Activated CD4-positive, alpha-beta T cell treated with anti-CD3 and anti-CD28 coated beads, Interleukin-2, amount 50 U/mL, for 16 hours (primary cell): ENCODE results near the gene ORC4.

ENCODE experiments used
- DNase-seq: peaks from one replicate; pipeline ENCODE4 v3.0.0-alpha.2; 2020

The ORC4 gene

DNA sequence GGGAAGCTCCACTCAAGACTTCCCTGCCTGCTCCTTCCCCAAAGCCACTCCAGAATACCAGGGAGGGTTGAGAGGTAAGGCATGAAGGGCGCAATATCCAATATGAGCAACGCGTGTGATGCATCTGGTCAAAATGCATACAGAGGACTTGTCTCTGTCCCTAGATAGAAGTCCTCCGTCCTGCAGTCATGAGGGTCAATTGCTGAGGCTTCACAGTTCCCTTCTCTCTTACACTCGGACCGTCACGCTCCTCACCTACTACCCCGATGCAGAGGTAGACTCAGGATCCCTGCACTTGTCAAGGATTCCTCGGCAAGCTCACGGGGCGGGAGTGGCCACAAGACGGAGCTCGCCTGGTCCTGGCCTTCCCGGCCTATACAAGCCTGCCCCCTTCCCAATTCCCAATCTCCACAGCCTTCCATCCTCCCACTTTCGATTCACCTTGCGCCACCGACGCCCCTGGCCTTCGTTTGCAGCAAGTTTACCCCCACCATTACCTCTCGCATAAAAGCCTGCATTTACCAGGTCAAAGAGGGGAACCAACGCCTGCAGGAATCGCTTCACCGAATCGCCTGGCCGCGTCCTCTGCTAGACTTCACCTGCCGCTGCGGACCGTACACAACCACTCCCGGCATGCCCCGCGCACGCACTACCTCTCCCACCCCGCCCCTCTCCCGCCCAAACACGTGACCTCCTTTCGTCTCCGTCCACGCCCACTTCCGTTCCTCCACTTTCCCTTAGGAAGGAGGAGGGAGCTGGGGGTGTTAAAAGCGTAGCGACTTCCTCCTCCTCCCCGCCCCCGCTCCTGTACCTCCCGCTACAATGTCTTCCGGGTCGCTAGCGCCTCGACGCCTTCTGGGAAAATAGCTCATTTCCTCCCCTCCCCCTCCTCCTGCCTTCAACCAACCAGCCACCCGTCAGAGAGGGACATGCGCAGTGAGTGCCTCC, at the start of gene ORC4:
TSS of gene ORC4 (minus strand) at position 627 of the 948 bp plus-strand sequence. CDS start 44,779 bp downstream, outside the sequence.
- DNase-seq, result peak; percentile 99

DNA sequence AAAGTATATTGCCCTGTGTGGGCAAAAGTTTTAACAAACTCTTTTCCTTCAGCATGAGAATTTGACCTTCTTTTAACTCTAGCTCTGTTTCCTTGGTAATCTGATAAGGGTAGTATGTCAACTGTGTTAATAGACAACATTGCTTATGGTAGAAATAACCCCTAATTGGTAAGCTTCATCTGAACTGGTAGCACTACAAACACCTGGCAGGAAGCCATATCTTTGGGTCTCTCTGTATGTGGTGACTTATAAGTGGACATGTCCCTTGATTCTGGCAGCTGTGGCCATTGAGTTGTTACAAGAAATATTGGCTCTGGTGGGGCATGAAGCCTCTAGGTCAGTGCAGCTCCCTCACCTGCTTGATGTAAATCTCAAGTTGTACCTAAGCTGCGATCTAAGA, 47.3 kb upstream of the ORC4 start:
- DNase-seq, result no peak

DNA sequence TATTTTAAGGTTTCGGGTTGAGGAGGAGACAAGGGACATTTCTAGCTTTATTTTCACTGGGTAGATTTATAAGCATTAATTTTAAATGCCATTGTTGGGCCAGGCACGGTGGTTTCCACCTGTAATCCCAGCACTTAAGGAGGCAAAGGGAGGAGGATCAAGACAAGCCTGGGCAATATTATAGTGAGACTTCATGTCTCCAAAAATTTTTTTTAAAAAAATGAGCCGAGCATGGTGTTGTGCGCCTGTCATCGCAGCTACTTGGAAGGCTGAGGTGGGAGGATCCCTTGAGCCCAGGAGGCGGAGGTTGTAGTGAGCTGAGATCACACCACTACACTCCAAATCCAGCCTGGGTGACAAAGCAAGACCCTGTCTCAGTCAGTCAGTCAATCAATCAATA, 45.4 kb upstream of the ORC4 start:
- DNase-seq, result no peak

DNA sequence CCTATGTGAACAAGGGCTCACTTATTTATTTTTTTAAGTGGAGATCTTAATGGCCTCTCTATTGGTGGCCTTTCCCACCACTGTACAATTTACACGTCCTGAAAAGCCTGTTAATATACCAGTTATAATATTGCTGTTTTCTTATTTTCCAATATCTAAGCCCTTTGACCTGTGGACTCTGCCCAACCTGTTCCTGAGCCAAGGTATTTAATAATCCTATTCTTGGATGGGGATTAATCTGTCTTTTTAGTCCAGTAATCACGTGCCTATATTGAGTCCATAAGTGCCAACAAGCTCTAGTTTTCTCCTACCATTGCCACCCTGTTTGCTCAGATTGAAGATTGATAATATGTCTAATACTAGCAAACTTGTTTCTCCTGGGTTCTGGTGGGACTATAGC, 43.1 kb upstream of the ORC4 start:
- DNase-seq, result no peak

DNA sequence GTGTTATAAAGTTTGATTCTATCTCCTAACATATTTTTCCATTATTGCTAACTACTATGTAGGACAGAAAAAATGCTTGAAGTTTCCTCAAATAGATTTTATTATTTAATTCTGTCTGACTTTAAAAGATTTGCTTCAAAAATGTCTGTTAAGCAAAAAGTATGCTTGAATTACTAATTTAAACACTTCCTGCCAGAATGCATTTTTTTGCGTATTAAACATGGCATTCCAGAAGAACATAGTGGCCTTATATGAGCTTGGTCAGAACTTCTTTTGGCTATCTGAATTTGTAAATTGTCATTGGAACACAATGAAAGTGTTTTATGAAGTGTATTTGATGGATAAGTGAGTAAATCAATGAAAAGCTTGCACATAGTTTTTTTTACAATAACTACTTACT, 38.1 kb upstream of the ORC4 start:
- no peak for DNase-seq

DNA sequence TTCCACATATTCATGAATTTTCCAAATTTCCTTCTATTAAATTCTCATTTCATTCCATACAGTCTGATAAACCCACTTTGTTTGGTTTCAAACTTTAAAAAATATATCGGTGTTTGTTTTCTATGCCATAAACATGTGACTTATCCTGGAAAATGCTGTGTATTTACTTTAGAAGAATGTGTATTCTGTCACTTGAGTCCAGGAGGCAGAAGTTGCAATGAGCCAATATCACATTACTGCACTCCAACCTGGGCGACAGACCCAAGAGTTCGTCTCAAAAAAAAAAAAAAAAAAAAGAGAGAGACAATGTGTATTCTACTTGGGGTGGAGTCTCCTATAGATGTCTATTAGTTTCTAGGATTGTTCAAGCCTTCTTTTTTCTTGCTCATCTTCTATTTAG, 32.1 kb upstream of the ORC4 start:
- no peak for DNase-seq

DNA sequence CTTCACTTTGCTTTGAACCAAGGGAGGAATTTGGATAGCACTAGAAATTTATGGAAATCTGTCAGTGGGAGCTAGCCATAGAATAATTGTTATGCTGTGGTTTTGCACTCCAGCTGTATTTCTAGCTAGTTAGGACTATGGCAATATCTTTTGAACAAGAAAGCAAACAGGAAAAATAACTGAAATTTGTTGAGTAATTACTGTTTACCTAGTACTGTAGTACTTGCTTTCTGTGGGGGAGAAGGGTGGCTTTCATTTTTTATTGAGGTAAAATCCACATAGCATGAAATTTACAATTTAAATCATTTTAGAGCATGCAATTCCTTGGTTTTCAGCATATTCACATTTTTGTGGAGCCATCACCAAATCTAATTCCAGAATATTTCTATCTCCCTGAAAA, 28.7 kb upstream of the ORC4 start:
- DNase-seq, result no peak

DNA sequence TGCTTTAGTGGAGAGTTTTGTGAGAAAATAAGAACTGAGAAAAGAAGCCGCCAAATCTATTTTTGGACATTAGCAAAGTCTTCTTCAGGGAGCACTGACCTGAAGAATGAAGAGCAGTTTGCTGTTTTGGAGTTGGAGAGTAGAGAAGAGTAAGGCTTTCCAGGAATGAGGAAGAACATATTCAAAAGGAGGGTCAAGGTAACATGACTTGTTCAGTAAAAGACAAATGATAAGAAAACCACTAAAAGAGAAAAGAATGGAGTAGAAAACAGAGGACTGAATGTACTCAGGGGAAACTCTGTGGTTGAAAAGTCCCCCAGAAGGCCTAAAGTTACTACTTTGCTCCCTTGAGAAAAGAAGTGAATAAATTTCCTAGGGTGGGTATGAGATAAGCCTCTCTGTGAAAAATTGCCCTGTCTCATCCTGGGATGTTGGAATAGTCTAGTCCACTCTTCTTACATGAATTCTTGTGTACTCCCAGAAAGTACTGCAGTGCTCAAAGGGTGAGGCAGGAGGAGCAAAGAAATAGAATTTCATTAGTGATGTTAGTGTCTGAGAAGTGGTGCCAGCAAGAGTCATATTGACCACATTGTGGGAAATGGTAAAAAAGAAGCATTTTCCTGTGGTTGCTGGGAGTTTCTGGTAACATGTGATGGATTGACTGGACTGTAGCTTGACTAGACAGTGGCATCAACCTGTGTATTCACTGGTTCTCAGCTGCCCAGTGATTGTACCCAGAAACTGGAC, 28.1 kb upstream of the ORC4 start:
- DNase-seq, result peak; percentile 12

DNA sequence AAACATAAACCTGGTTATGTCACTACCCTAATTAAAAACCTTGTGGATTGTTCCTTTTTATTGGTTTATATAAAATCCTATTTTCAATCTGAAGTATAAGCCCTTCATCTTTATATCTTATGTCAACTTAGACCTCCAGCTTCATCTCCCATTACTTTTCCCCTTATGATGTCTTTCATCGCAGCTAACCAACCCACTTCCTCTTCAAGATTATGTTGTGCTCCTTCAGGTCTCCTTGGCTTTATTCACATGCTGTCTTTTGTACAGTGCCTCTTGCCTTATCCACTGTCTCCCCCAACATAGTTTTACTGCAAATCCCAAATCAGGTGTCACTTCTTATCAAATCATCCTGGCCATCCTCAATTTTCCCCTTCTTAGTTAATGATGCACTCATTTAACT, 26.3 kb upstream of the ORC4 start:
- no peak for DNase-seq

DNA sequence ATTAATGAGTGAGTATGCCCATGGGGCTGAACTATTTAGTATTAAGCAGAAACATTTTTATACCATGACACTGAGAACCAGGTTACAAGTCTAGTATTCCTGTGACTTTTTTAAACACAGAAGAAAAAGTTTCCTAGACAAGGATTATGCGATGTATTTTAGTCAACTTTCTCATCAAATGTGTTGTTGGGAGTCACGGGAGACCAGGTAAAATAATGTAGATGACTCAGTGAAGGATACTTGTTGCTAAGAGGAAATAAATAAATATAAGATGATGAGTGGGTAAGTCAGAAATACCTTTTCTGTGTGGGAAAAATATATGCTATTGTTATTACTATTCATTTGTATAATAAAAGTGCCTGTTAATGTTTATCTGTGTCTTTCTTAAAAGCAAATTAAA, 23.8 kb upstream of the ORC4 start:
- DNase-seq, result no peak

DNA sequence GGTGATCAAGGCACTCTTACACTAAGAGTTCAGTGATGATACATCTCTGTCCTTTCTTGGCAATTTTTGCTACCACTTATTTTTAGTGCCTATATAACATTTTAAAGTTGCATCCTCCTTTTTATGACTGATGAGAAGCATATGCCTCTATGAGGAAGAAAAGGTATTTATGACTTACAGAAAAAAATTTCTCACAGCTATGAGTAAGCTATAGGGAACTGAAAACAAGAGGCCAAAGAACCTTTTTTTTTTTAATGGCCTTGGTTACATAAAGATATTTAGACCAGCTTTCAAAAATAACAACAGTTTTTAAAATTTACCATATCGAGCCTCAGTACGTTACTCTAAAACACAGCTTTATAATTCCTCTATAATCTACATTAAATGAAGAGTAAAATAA, 21.7 kb upstream of the ORC4 start:
- no peak for DNase-seq

DNA sequence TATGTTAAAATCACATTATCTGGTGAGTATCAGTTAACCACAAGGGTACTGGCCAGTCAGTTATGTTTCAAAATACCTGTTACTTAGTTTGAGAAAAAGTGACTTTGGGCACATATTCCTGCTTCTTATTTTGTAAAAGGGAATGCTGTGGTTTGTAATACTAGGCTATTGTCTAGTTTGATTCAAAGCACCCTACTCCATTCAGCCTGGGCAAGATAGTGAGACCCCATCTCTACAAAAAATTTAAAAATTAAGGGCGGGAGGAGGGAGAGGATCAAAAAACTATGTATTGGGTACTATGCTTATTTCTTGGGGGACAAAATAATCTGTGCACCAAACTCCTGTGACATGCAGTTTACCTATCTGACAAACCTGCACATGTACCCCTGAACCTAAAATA, 19.2 kb upstream of the ORC4 start:
- DNase-seq, result no peak

DNA sequence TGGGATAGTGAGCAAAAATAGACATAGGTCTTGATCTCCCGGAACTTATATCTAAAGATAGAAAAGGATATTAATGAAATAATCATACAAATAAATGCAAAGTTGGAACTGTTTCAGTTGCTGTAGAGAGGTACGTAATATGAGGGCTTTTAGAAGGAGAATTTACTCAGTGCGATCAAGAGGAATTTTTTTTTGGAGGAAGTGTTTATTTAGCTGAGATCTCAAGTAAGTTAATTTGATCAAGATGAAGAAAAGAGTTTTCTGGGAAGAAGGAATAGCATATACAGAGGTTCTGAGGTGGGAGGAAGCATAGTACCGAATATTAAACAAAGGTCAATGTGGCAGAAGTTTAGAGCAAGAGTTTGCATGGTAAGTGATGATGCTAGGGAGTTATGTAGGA, 11.7 kb upstream of the ORC4 start:
- no peak for DNase-seq

DNA sequence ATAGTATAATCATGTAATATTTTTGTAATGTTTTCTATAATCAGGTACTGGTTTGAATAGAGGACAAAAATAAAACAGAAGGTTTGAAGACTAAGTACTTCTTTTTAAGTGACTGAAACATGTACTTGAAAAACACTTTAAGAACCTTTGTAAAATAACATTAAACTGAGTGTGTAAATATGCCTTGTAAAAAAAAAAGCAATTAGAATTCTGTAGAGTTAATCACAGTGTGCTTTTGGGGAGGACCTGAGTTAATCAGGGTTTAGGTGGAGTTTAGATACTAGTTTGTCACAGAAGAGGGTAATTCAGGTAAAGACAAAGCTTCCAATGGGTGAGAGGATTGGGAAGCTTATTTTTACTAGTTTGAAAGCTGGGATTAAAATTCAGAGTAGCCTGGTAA, 10.6 kb upstream of the ORC4 start:
- no peak for DNase-seq

DNA sequence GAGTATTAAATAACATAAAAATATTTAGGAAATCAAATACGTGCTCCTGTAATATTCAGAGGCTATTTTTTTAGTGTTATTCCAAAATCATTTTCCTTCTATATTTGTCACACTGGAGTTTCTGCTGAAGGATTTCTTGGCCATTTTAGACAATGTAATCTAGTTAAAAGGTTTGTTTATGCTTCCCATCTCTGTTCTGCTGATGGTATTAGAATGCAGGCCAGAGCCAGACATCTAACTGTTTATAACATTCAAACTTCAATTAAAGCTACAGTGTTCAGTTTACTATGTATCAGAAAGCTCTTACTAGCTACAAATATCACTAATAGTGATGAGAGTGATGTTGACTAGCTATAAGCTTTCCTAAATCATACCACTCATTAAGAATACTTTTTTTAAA, 8.2 kb upstream of the ORC4 start:
- DNase-seq, result no peak

DNA sequence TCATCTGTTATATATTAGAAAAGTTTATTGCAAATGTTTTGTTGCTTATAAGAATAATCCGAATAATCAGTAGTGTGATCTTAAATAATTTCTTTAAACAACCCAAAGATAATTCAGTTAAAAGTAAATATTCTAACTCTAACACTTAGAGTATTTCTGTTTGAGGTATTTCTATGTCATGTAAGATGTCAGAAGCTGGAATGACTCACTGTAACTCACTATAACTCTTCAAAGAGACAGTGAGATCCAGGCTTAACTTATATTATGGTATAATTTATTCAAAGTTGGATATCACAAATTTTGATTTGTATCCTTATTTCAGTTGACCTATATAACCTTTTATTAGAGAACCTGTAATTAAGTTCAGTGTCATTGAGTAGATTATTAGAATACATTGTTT, 7.3 kb upstream of the ORC4 start:
- no peak for DNase-seq

DNA sequence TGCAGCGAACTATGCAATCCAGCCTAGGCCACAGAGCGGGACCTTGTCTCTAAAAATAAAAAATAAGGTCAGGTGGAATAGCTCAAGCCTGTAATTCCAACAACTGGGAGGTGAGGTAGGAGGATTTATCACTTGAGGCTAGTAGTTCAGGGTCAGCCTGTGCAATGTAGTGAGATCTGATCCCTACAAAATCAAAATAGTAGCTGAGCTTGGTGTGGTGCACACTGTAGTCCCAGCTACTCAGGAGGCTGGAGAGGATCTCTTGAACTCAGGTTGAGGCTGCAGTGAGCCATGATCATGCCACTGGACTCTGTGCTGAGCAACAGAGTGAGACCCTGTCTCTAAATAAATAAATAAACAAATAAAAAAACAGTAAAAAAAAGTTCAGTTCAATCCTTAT, 6.0 kb upstream of the ORC4 start:
- no peak for DNase-seq

DNA sequence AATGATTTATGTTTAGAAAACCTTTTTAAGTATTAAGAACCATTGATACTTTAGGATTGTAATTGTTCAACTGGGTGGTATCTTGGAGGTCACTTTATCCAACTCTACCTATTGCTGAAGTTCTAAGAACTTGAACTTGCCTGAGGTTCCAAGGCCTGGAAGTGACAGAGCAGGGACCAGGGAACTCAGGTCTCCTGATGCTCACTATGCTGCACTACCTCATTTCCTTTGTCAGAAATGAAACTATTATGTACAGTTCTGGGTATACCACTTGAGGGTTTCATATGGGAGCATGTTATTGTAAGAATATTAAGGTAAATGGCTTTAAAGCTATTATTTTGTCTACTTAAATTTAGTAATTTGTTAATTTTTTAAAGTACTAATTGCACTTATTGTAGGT, 3.3 kb upstream of the ORC4 start:
- peak; percentile 41 for DNase-seq

DNA sequence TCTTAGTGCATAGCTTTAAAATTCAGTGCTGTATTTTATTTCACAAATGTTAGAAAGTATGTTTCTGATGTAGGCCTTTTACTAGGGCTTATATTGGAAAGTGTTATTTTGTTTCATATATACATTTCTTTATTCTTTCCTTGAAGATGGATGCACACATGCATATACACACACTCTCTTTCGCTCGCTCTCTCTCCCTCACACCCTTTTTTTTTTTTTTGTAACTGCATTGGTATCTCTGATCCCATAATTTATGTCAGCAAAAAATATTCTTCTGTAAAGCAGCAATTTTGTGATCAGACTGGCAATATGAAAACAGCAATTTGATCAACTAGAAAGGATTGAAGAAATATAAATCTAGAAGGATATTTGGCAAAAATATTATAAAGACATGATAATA, 2.3 kb upstream of the ORC4 start:
- DNase-seq, result no peak

DNA sequence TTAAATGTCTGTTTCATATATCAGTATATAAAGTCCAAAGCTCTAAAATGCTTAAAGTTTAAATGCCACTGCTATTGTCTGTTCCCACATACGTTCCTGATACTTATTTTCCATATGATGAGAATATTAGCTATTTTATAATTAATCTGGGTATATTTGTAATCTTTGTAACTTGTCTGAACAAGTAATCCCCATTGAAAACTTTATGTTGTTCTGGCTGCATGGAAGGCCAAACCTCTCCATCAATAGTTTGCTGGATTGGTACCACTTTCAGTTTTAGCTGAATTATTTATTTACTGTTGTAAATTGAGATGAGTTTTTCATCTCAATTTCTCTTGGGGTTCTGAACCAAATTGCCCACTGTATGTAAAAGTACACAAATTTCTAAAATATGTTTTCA, 1.8 kb upstream of the ORC4 start:
- no peak for DNase-seq

DNA sequence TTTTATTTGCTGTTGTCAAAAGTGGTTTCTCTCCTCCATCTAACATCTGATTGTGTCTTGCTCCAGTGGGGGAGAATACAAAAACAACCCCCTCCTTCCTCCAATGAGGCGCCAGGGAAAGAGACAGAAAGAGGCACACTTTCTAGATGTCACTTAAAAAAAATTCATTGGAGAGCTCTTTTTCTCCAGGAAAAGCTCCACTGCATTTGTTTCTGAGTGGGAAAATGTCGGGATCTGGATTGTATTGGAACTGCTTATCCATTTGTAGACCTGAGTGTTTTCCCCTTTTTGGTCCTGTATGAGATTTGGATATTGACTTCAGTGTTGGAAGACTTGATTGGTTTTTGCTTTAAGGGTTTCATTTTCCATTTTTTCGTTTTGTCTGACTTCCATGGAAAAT, 1.3 kb upstream of the ORC4 start:
- peak; percentile 4 for DNase-seq

DNA sequence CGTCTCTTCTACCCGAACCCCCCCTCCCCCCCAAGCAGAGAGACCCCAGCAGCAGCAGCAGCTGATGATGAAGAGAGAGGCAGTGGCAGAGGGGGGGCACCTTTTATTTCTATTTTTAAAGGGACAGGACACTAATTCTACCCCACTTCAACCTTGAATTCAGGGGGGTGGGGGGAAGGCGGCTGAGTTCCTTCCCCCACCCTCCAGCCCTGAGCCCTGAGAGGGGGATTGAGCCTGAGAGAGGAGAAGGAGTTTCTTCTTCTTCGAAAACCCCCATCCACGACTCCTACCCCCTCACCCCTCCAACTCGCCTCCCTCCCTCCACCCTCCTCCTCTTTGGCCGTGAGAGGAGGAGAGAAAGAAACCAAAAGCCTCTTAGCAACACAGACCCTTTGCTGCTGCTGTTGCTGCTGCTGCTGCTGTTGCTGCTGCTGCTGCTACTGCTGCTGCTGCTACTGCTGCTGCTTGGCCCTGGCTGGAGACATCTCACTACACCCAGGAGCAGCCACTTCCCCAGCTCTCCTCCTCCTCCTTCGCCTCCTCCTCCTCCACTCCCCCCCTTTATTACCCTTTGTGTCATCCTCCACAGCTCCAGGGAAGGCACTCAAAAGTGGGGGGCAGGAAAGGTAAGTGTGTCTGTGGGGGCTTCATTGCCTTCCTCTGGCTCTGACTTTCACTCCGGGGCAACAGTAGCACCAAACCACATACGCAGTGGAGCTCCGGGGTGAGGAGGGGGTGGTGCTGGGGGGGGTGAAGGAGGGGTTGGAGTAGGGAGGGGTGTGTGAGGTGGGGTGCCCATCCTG, 723 bp upstream of the ORC4 start, which contains the start of gene MBD5:
TSS of gene MBD5 (plus strand) at position 33 of the 803 bp plus-strand sequence.
- DNase-seq, result peak; percentile 46

DNA sequence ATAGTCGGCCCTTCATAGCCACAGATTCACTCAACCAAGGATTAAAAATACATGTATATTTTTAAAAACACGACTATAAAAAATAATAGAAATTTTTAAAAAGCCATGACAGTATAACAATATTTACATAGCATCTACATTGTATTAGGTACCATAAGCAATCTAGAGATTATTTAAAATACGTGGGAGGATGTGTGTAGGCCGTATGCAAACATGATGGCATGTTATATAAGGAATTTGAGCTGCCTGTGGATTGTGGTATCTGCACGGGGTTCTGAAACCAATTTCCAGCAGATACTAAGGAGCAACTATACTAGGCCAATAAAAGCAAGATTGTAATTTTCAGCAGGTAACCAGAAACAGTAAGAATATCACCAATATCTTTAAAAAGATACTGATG, 5.9 kb downstream of the ORC4 start:
- no peak for DNase-seq
